ENCODE data around the gene GPR15LG.

- TF ChIP-seq CTCF (conservative IDR thresholded peaks at IDR 0.05 in 1 of 2, IDR thresholded peaks at IDR 0.05 in 1 of 2; ENCODE audit: extremely low read depth in 1 of 2, insufficient read depth in 1 of 2, low read depth in 1 of 2, low read length in 2 of 2) (no peak), EZH2 (IDR thresholded peaks at IDR 0.05; ENCODE audit: borderline replicate concordance, low read length) (no peak)
These were observed 22.5 kb downstream of the GPR15LG start for GRCh38 chr10:84196083-84196482.
